WTC11 (cell line): ENCODE results near the gene PGLYRP2. TPM values are rescaled to one million over a fixed set of nuclear protein-coding genes. Genes with fewer than 3 reads are reported as not detected.

ENCODE experiments used
- ATAC-seq: fragments of 200-7000 bp; cut with Tn5 transposase; 2 replicates; pipeline ENCODE4 v1.10.0; 2021; ENCODE audit warnings: mild to moderate bottlenecking, moderate library complexity
- CTCF ChIA-PET: fragments of 300-600 bp; sonication (Branson Sonifier 250); formaldehyde crosslinking; loops from one replicate; lab custom pipeline; 2021; ENCODE audit warnings: antibody characterized with exemption; lab: Charles Lee
- POLR2A ChIA-PET: fragments of 350-600 bp; sonication (Branson Sonifier 250); formaldehyde crosslinking; loops from one replicate; lab custom pipeline; 2021; ENCODE audit warnings: antibody characterized with exemption; lab: Charles Lee
- DNase-seq: peaks from one replicate; pipeline ENCODE4 v3.0.0; 2021; ENCODE audit warnings: low spot score
- H3K27ac Mint-ChIP-seq: 2 replicates; pipeline ENCODE4 v1.8.0; 2021; ENCODE audit warnings: mixed read lengths
- H3K27me3 Mint-ChIP-seq: 2 replicates; pipeline ENCODE4 v1.8.0; 2021; ENCODE audit warnings: low read depth, mild to moderate bottlenecking, moderate library complexity, mixed read lengths
- H3K36me3 Mint-ChIP-seq: 2 replicates; pipeline ENCODE4 v1.8.0; 2021; ENCODE audit warnings: mixed read lengths
- H3K4me1 Mint-ChIP-seq: 2 replicates; pipeline ENCODE4 v1.8.0; 2022; ENCODE audit warnings: mixed read lengths
- H3K4me3 Mint-ChIP-seq: 2 replicates; pipeline ENCODE4 v1.8.0; 2021; ENCODE audit warnings: mild to moderate bottlenecking, moderate library complexity, mixed read lengths
- H3K9me3 Mint-ChIP-seq: 2 replicates; pipeline ENCODE4 v1.8.0; 2021; ENCODE audit warnings: mixed read lengths
- ATF1 ChIP-seq: sonication (generic); formaldehyde crosslinking; IDR thresholded peaks from 2 replicates; pipeline ENCODE4 v1.8.1; 2023; ENCODE audit warnings: mild to moderate bottlenecking, moderate library complexity, missing genetic modification reagents
- FOXK1 ChIP-seq: sonication (generic); formaldehyde crosslinking; IDR thresholded peaks from 2 replicates; pipeline ENCODE4 v1.8.0; 2022; ENCODE audit warnings: mild to moderate bottlenecking, moderate library complexity, missing genetic modification reagents
- KAT7 ChIP-seq: sonication (generic); formaldehyde crosslinking; IDR thresholded peaks from 2 replicates; pipeline ENCODE4 v1.8.1; 2023; ENCODE audit warnings: missing genetic modification reagents, mild to moderate bottlenecking, borderline replicate concordance
- NFE2L1 ChIP-seq: sonication (generic); formaldehyde crosslinking; IDR thresholded peaks from 2 replicates; pipeline ENCODE4 v1.8.1; 2023; ENCODE audit warnings: missing genetic modification reagents
- NFYB ChIP-seq: sonication (generic); formaldehyde crosslinking; conservative IDR thresholded peaks from 2 replicates; pipeline ENCODE4 v1.8.0; 2022; ENCODE audit warnings: low read depth, missing genetic modification reagents
- NR1H2 ChIP-seq: sonication (generic); formaldehyde crosslinking; IDR thresholded peaks from 2 replicates; pipeline ENCODE4 v1.9.0; 2021; ENCODE audit warnings: mild to moderate bottlenecking, moderate library complexity, missing genetic modification reagents
- PRDM15 ChIP-seq: sonication (generic); formaldehyde crosslinking; IDR thresholded peaks from 2 replicates; pipeline ENCODE4 v1.8.0; 2022; ENCODE audit warnings: missing genetic modification reagents
- TEAD4 ChIP-seq: sonication (generic); formaldehyde crosslinking; IDR thresholded peaks from 2 replicates; pipeline ENCODE4 v1.8.0; 2022; ENCODE audit warnings: mild to moderate bottlenecking, missing genetic modification reagents
- ZNF263 ChIP-seq: sonication (generic); formaldehyde crosslinking; IDR thresholded peaks from 2 replicates; pipeline ENCODE4 v1.8.1; 2022; ENCODE audit warnings: low read depth, mild to moderate bottlenecking, moderate library complexity, missing genetic modification reagents
- ZNF317 ChIP-seq: sonication (generic); formaldehyde crosslinking; IDR thresholded peaks from 2 replicates; pipeline ENCODE4 v1.8.1; 2023; ENCODE audit warnings: low read depth, mild to moderate bottlenecking, moderate library complexity, missing genetic modification reagents, borderline replicate concordance
- ZNF512 ChIP-seq: sonication (generic); formaldehyde crosslinking; IDR thresholded peaks from 2 replicates; pipeline ENCODE4 v1.8.1; 2022; ENCODE audit warnings: missing genetic modification reagents, borderline replicate concordance
- total RNA-seq: library from RNA; stranded (reverse); gene quantifications from 3 replicates; pipeline ENCODE4 v1.2.3, GENCODE V29; 2021
- TF ChIP-seq, protein P1 (sequence below): fragments of 250-450 bp; sonication (Bioruptor Pico); IDR thresholded peaks from 2 replicates; pipeline ENCODE4 v2.1.2; 2022; ENCODE audit warnings: mild to moderate bottlenecking, moderate library complexity
- TF ChIP-seq, protein P2 (sequence below): fragments of 250-450 bp; sonication (Bioruptor Pico); IDR thresholded peaks from 2 replicates; pipeline ENCODE4 v1.8.0; 2021; ENCODE audit warnings: mild to moderate bottlenecking
- TF ChIP-seq, protein P3 (sequence below): fragments of 250-450 bp; sonication (Bioruptor Pico); IDR thresholded peaks from 2 replicates; pipeline ENCODE4 v1.9.0; 2021; ENCODE audit warnings: moderate library complexity, mild to moderate bottlenecking, inconsistent platforms, borderline replicate concordance

Gene PGLYRP2
- total RNA-seq, 1 experiment from 2014 or later = not detected

DNA sequence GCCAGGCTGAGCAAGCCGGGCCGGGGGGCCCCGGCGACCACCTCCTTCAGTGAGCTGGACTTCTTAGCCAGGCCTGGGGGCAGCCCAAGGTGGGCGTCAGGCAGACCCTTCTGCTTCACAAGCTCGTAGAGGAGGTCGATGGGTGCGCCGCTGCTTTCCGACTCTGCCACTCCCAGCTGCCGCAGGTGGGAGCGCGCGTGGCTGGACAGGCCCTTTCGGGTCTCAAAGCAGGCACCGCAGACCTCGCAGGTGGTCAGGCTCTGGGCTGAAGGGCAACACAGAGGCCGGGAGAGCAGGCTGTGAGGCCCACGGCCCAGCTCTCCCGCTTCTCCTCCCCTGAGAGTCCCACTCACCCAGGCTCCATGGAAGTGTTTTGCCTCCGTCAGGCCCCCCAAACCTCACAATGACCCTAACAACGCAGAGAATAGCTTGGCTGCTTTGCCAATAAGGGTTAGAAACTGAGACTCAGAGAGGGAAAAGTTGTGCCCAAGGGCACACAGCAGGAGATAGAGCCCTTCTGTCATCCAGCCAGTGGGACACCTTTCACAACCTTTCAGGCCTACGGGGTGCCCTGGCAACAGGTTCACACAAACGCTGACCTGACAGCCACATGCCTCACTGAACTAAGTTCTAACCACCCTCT lies 49.4 kb downstream of the PGLYRP2 start:
- POLR2A ChIA-PET = no interaction called here

More for the DNA sequence above, 49.4 kb downstream of the PGLYRP2 start:
- Mint-ChIP-seq H3K27ac (no peak overlapping the region), H3K27me3 (no peaks in the 10 kb centered on the region; the same call in 1 of the 2 replicates), H3K4me3 (peak overlapping the region; percentile 93; the same call in 1 of the 2 replicates), H3K9me3 (no peaks in the 10 kb centered on the region), H3K36me3 (peaks cover 16% of the 10 kb centered on the region)
- CTCF ChIA-PET = interaction anchor here (2.6 kb wide), 1 partner anchor 10 kb away, joined by 14 read pairs; the partner anchor contains the start of gene AKAP8L
- no peak for DNase-seq
- no peak for TF ChIP-seq ATF1
- TF ChIP-seq ZNF263 (CRISPR knock-in tag) = no peak
- no peak for TF ChIP-seq TEAD4 (CRISPR knock-in tag)
- no peak for TF ChIP-seq NFE2L1 (CRISPR knock-in tag)
- TF ChIP-seq ZNF317 (CRISPR knock-in tag) = no peak
- TF ChIP-seq, protein P1, sequence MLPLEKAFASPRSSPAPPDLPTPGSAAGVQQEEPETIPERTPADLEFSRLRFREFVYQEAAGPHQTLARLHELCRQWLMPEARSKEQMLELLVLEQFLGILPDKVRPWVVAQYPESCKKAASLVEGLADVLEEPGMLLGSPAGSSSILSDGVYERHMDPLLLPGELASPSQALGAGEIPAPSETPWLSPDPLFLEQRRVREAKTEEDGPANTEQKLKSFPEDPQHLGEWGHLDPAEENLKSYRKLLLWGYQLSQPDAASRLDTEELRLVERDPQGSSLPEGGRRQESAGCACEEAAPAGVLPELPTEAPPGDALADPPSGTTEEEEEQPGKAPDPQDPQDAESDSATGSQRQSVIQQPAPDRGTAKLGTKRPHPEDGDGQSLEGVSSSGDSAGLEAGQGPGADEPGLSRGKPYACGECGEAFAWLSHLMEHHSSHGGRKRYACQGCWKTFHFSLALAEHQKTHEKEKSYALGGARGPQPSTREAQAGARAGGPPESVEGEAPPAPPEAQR = no peak
- TF ChIP-seq ZNF512 = no peak
- no peak for TF ChIP-seq FOXK1 (CRISPR knock-in tag)
- TF ChIP-seq, protein P2, sequence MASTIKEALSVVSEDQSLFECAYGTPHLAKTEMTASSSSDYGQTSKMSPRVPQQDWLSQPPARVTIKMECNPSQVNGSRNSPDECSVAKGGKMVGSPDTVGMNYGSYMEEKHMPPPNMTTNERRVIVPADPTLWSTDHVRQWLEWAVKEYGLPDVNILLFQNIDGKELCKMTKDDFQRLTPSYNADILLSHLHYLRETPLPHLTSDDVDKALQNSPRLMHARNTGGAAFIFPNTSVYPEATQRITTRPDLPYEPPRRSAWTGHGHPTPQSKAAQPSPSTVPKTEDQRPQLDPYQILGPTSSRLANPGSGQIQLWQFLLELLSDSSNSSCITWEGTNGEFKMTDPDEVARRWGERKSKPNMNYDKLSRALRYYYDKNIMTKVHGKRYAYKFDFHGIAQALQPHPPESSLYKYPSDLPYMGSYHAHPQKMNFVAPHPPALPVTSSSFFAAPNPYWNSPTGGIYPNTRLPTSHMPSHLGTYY (CRISPR knock-in tag) = no peak
- TF ChIP-seq PRDM15 (CRISPR knock-in tag) = no peak
- TF ChIP-seq NFYB (CRISPR knock-in tag) = no peak
- TF ChIP-seq, protein P3, sequence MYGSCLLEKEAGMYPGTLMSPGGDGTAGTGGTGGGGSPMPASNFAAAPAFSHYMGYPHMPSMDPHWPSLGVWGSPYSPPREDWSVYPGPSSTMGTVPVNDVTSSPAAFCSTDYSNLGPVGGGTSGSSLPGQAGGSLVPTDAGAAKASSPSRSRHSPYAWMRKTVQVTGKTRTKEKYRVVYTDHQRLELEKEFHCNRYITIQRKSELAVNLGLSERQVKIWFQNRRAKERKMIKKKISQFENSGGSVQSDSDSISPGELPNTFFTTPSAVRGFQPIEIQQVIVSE = no peak
- TF ChIP-seq NR1H2 (CRISPR knock-in tag) = no peak
- no peak for TF ChIP-seq KAT7 (CRISPR knock-in tag)
- TF ChIP-seq, all 79 proteins: peak for 0
- no peak for ATAC-seq
- peaks cover 17% of the 10 kb centered on the region for H3K4me1 Mint-ChIP-seq
